ENCODE results near the gene GATA1.

GATA1 gene

GRCh38 chrX:48786341-48786800 is at the start of gene GATA1:
GATA1 (plus strand) TSS chrX:48786590; CDS start chrX:48791110, 4,520 bp downstream.
- no peak for DNase-seq

GRCh38 chrX:48736878-48737212 is 49.5 kb upstream of the GATA1 start:
- DNase-seq = no peak

- peak; percentile 97 for DNase-seq
Measured at GRCh38 chrX:48737213-48737938, 49.0 kb upstream of the GATA1 start.

GRCh38 chrX:48737940-48738339 is 48.5 kb upstream of the GATA1 start:
- no peak for DNase-seq

GRCh38 chrX:48741834-48742233 is 44.6 kb upstream of the GATA1 start:
- DNase-seq = no peak

GRCh38 chrX:48745222-48745621 is 41.2 kb upstream of the GATA1 start:
- DNase-seq = no peak

GRCh38 chrX:48747415-48748016 is 38.9 kb upstream of the GATA1 start:
- no peak for DNase-seq

- no peak for DNase-seq
Measured at GRCh38 chrX:48749182-48749581, 37.2 kb upstream of the GATA1 start.

- no peak for DNase-seq
Measured at GRCh38 chrX:48751343-48751742, 35.0 kb upstream of the GATA1 start.

GRCh38 chrX:48752498-48752897 is 33.9 kb upstream of the GATA1 start:
- no peak for DNase-seq

- DNase-seq = no peak
Measured at GRCh38 chrX:48753708-48754228, 32.6 kb upstream of the GATA1 start.

- DNase-seq = no peak
Measured at GRCh38 chrX:48754238-48754637, 32.2 kb upstream of the GATA1 start.

GRCh38 chrX:48761674-48762471 is 24.5 kb upstream of the GATA1 start, which contains the start of gene GLOD5:
GLOD5 (plus strand) TSS chrX:48761747; CDS start chrX:48761791, 44 bp downstream.
- no peak for DNase-seq

GRCh38 chrX:48769230-48769629 is 17.2 kb upstream of the GATA1 start:
- DNase-seq = no peak

GRCh38 chrX:48770296-48770695 is 16.1 kb upstream of the GATA1 start:
- DNase-seq = no peak

GRCh38 chrX:48772602-48773001 is 13.8 kb upstream of the GATA1 start:
- no peak for DNase-seq

GRCh38 chrX:48776818-48777439 is 9.5 kb upstream of the GATA1 start:
- no peak for DNase-seq

- no peak for DNase-seq
Measured at GRCh38 chrX:48779399-48779798, 7.0 kb upstream of the GATA1 start.

GRCh38 chrX:48781705-48782104 is 4.7 kb upstream of the GATA1 start:
- no peak for DNase-seq

- no peak for DNase-seq
Measured at GRCh38 chrX:48782216-48782615, 4.2 kb upstream of the GATA1 start.

- DNase-seq = no peak
Measured at GRCh38 chrX:48782795-48783194, 3.6 kb upstream of the GATA1 start.

GRCh38 chrX:48784726-48785125 is 1.7 kb upstream of the GATA1 start:
- no peak for DNase-seq

GRCh38 chrX:48785186-48785539 is 1.2 kb upstream of the GATA1 start:
- no peak for DNase-seq
